ENCODE results near the gene QSER1.

Gene QSER1

GRCh38 chr11:32902089-32902665, 9.6 kb downstream of the QSER1 start:
- no peak overlapping the region for H3K4me3 ChIP-seq (ENCODE audit: insufficient read depth, low read depth, low read length)
- H3K4me1 ChIP-seq (ENCODE audit: control insufficient read depth, insufficient read depth, low read length) = peaks cover 3% of the 10 kb centered on the region
- H3K27ac ChIP-seq (ENCODE audit: insufficient read depth, low read depth, low read length, poor library complexity, severe bottlenecking) = no peak overlapping the region
- H3K36me3 ChIP-seq (ENCODE audit: control insufficient read depth, insufficient read depth, low read length) = peaks cover 6% of the 10 kb centered on the region
- no peaks in the 10 kb centered on the region for H3K9me3 ChIP-seq (ENCODE audit: control insufficient read depth, low read length)
- H3K27me3 ChIP-seq (ENCODE audit: control insufficient read depth, insufficient read depth, low read length, poor library complexity, severe bottlenecking) = no peaks in the 10 kb centered on the region
- WGBS, 2 experiments = 96% methylated on average over 4 of the region's 4 CpGs

GRCh38 chr11:32905028-32905667, 12.5 kb downstream of the QSER1 start:
- Histone ChIP-seq H3K4me3 (ENCODE audit: insufficient read depth, low read depth, low read length) (no peak overlapping the region), H3K4me1 (ENCODE audit: control insufficient read depth, insufficient read depth, low read length) (peaks cover 3% of the 10 kb centered on the region), H3K36me3 (ENCODE audit: control insufficient read depth, insufficient read depth, low read length) (no peaks in the 10 kb centered on the region), H3K27ac (ENCODE audit: insufficient read depth, low read depth, low read length, poor library complexity, severe bottlenecking) (no peak overlapping the region), H3K27me3 (ENCODE audit: control insufficient read depth, insufficient read depth, low read length, poor library complexity, severe bottlenecking) (no peaks in the 10 kb centered on the region), H3K9me3 (ENCODE audit: control insufficient read depth, low read length) (no peaks in the 10 kb centered on the region)
- 92 to 93% methylated on average over 3 of the region's 3 CpGs for WGBS, 2 experiments

- H3K4me1 ChIP-seq (ENCODE audit: control insufficient read depth, insufficient read depth, low read length) = peaks cover 3% of the 10 kb centered on the region
- no peaks in the 10 kb centered on the region for H3K9me3 ChIP-seq (ENCODE audit: control insufficient read depth, low read length)
- H3K36me3 ChIP-seq (ENCODE audit: control insufficient read depth, insufficient read depth, low read length) = no peaks in the 10 kb centered on the region
- no peak overlapping the region for H3K4me3 ChIP-seq (ENCODE audit: insufficient read depth, low read depth, low read length)
- no peaks in the 10 kb centered on the region for H3K27me3 ChIP-seq (ENCODE audit: control insufficient read depth, insufficient read depth, low read length, poor library complexity, severe bottlenecking)
- WGBS, 2 experiments = 95 to 99% methylated on average over 6 of the region's 6 CpGs
- no peak overlapping the region for H3K27ac ChIP-seq (ENCODE audit: insufficient read depth, low read depth, low read length, poor library complexity, severe bottlenecking)
Measured at GRCh38 chr11:32908619-32909018, 16.0 kb downstream of the QSER1 start.

- H3K4me1 ChIP-seq (ENCODE audit: control insufficient read depth, insufficient read depth, low read length) = no peaks in the 10 kb centered on the region
- no peak overlapping the region for H3K4me3 ChIP-seq (ENCODE audit: insufficient read depth, low read depth, low read length)
- H3K9me3 ChIP-seq (ENCODE audit: control insufficient read depth, low read length) = no peaks in the 10 kb centered on the region
- WGBS, 2 experiments = 91 to 99% methylated on average over 3 of the region's 3 CpGs
- no peaks in the 10 kb centered on the region for H3K27me3 ChIP-seq (ENCODE audit: control insufficient read depth, insufficient read depth, low read length, poor library complexity, severe bottlenecking)
- no peak overlapping the region for H3K27ac ChIP-seq (ENCODE audit: insufficient read depth, low read depth, low read length, poor library complexity, severe bottlenecking)
- peaks cover 3% of the 10 kb centered on the region for H3K36me3 ChIP-seq (ENCODE audit: control insufficient read depth, insufficient read depth, low read length)
Measured at GRCh38 chr11:32911413-32911812, 18.8 kb downstream of the QSER1 start.

GRCh38 chr11:32913445-32913844, 20.8 kb downstream of the QSER1 start:
- Histone ChIP-seq H3K27me3 (ENCODE audit: control insufficient read depth, insufficient read depth, low read length, poor library complexity, severe bottlenecking) (no peaks in the 10 kb centered on the region), H3K9me3 (ENCODE audit: control insufficient read depth, low read length) (no peaks in the 10 kb centered on the region), H3K36me3 (ENCODE audit: control insufficient read depth, insufficient read depth, low read length) (peaks cover 4% of the 10 kb centered on the region), H3K4me1 (ENCODE audit: control insufficient read depth, insufficient read depth, low read length) (no peaks in the 10 kb centered on the region), H3K27ac (ENCODE audit: insufficient read depth, low read depth, low read length, poor library complexity, severe bottlenecking) (no peak overlapping the region), H3K4me3 (ENCODE audit: insufficient read depth, low read depth, low read length) (no peak overlapping the region)
- 96 to 98% methylated on average over 7 of the region's 7 CpGs for WGBS, 2 experiments

- 71 to 100% methylated on average over 1 of the region's 1 CpG for WGBS, 2 experiments
- H3K27ac ChIP-seq (ENCODE audit: insufficient read depth, low read depth, low read length, poor library complexity, severe bottlenecking) = no peak overlapping the region
- no peak overlapping the region for H3K4me3 ChIP-seq (ENCODE audit: insufficient read depth, low read depth, low read length)
- peaks cover 4% of the 10 kb centered on the region for H3K36me3 ChIP-seq (ENCODE audit: control insufficient read depth, insufficient read depth, low read length)
- no peaks in the 10 kb centered on the region for H3K4me1 ChIP-seq (ENCODE audit: control insufficient read depth, insufficient read depth, low read length)
- no peaks in the 10 kb centered on the region for H3K27me3 ChIP-seq (ENCODE audit: control insufficient read depth, insufficient read depth, low read length, poor library complexity, severe bottlenecking)
- no peaks in the 10 kb centered on the region for H3K9me3 ChIP-seq (ENCODE audit: control insufficient read depth, low read length)
Measured at GRCh38 chr11:32916361-32916760, 23.8 kb downstream of the QSER1 start.

- Histone ChIP-seq H3K27me3 (ENCODE audit: control insufficient read depth, insufficient read depth, low read length, poor library complexity, severe bottlenecking) (no peaks in the 10 kb centered on the region), H3K9me3 (ENCODE audit: control insufficient read depth, low read length) (no peaks in the 10 kb centered on the region), H3K4me3 (ENCODE audit: insufficient read depth, low read depth, low read length) (no peak overlapping the region), H3K4me1 (ENCODE audit: control insufficient read depth, insufficient read depth, low read length) (no peaks in the 10 kb centered on the region), H3K36me3 (ENCODE audit: control insufficient read depth, insufficient read depth, low read length) (peaks cover 4% of the 10 kb centered on the region), H3K27ac (ENCODE audit: insufficient read depth, low read depth, low read length, poor library complexity, severe bottlenecking) (no peak overlapping the region)
- WGBS, 2 experiments = 88 to 93% methylated on average over 6 to 8 of the region's 8 CpGs
Measured at GRCh38 chr11:32916994-32917393, 24.4 kb downstream of the QSER1 start.

GRCh38 chr11:32918427-32918826, 25.8 kb downstream of the QSER1 start:
- Histone ChIP-seq H3K4me3 (ENCODE audit: insufficient read depth, low read depth, low read length) (no peak overlapping the region), H3K27me3 (ENCODE audit: control insufficient read depth, insufficient read depth, low read length, poor library complexity, severe bottlenecking) (no peaks in the 10 kb centered on the region), H3K27ac (ENCODE audit: insufficient read depth, low read depth, low read length, poor library complexity, severe bottlenecking) (no peak overlapping the region), H3K36me3 (ENCODE audit: control insufficient read depth, insufficient read depth, low read length) (peaks cover 4% of the 10 kb centered on the region), H3K4me1 (ENCODE audit: control insufficient read depth, insufficient read depth, low read length) (no peaks in the 10 kb centered on the region), H3K9me3 (ENCODE audit: control insufficient read depth, low read length) (no peaks in the 10 kb centered on the region)
- 85 to 93% methylated on average over 1 of the region's 1 CpG for WGBS, 2 experiments

GRCh38 chr11:32919338-32919737, 26.7 kb downstream of the QSER1 start:
- Histone ChIP-seq H3K27me3 (ENCODE audit: control insufficient read depth, insufficient read depth, low read length, poor library complexity, severe bottlenecking) (no peaks in the 10 kb centered on the region), H3K4me3 (ENCODE audit: insufficient read depth, low read depth, low read length) (no peak overlapping the region), H3K4me1 (ENCODE audit: control insufficient read depth, insufficient read depth, low read length) (no peaks in the 10 kb centered on the region), H3K9me3 (ENCODE audit: control insufficient read depth, low read length) (no peaks in the 10 kb centered on the region), H3K27ac (ENCODE audit: insufficient read depth, low read depth, low read length, poor library complexity, severe bottlenecking) (no peak overlapping the region), H3K36me3 (ENCODE audit: control insufficient read depth, insufficient read depth, low read length) (peaks cover 4% of the 10 kb centered on the region)
- 90% methylated on average over 3 to 4 of the region's 4 CpGs for WGBS, 2 experiments

GRCh38 chr11:32920570-32920969, 28.0 kb downstream of the QSER1 start:
- H3K9me3 ChIP-seq (ENCODE audit: control insufficient read depth, low read length) = no peaks in the 10 kb centered on the region
- no peaks in the 10 kb centered on the region for H3K4me1 ChIP-seq (ENCODE audit: control insufficient read depth, insufficient read depth, low read length)
- H3K4me3 ChIP-seq (ENCODE audit: insufficient read depth, low read depth, low read length) = no peak overlapping the region
- WGBS, 2 experiments = no CpG with 5 or more reads among the region's 1 CpG
- peaks cover 4% of the 10 kb centered on the region for H3K36me3 ChIP-seq (ENCODE audit: control insufficient read depth, insufficient read depth, low read length)
- no peak overlapping the region for H3K27ac ChIP-seq (ENCODE audit: insufficient read depth, low read depth, low read length, poor library complexity, severe bottlenecking)
- H3K27me3 ChIP-seq (ENCODE audit: control insufficient read depth, insufficient read depth, low read length, poor library complexity, severe bottlenecking) = no peaks in the 10 kb centered on the region
